NCI-H345 (cell line): ENCODE data around the gene PCSK2.

Experiments used
- DNase-seq: peaks from one replicate; lab custom pipeline; 2025; lab: John Stamatoyannopoulos, UW

The PCSK2 gene

GRCh38 chr20:17446171-17446570 lies 219.3 kb downstream of the PCSK2 start:
- DNase-seq: no peak

GRCh38 chr20:17448071-17448470 lies 221.2 kb downstream of the PCSK2 start:
- no peak for DNase-seq

- DNase-seq: no peak
Measured at GRCh38 chr20:17449031-17449430, 222.2 kb downstream of the PCSK2 start.

GRCh38 chr20:17452441-17452840 lies 225.6 kb downstream of the PCSK2 start:
- DNase-seq: no peak

- DNase-seq: no peak
Measured at GRCh38 chr20:17453592-17453991, 226.8 kb downstream of the PCSK2 start.

- no peak for DNase-seq
Measured at GRCh38 chr20:17456279-17456678, 229.4 kb downstream of the PCSK2 start.

GRCh38 chr20:17457079-17457478 lies 230.2 kb downstream of the PCSK2 start:
- no peak for DNase-seq

GRCh38 chr20:17457588-17458190 lies 230.8 kb downstream of the PCSK2 start:
- DNase-seq: no peak

GRCh38 chr20:17460119-17460518 lies 233.3 kb downstream of the PCSK2 start:
- no peak for DNase-seq

GRCh38 chr20:17461941-17462340 lies 235.1 kb downstream of the PCSK2 start:
- no peak for DNase-seq

- DNase-seq: no peak
Measured at GRCh38 chr20:17463711-17464110, 236.9 kb downstream of the PCSK2 start.

- DNase-seq: no peak
Measured at GRCh38 chr20:17465236-17465635, 238.4 kb downstream of the PCSK2 start.

- DNase-seq: no peak
Measured at GRCh38 chr20:17466641-17467040, 239.8 kb downstream of the PCSK2 start.

- no peak for DNase-seq
Measured at GRCh38 chr20:17467120-17467655, 240.3 kb downstream of the PCSK2 start.

GRCh38 chr20:17468073-17468840 lies 241.4 kb downstream of the PCSK2 start:
- DNase-seq: no peak

GRCh38 chr20:17469246-17470030 lies 242.6 kb downstream of the PCSK2 start:
- DNase-seq: no peak

GRCh38 chr20:17470521-17470920 lies 243.7 kb downstream of the PCSK2 start:
- DNase-seq: no peak

- no peak for DNase-seq
Measured at GRCh38 chr20:17470973-17471372, 244.1 kb downstream of the PCSK2 start.

GRCh38 chr20:17471606-17472187 lies 244.9 kb downstream of the PCSK2 start:
- peak; percentile 82 for DNase-seq

GRCh38 chr20:17473659-17474058 lies 246.8 kb downstream of the PCSK2 start:
- no peak for DNase-seq

GRCh38 chr20:17479063-17479657 lies 252.3 kb downstream of the PCSK2 start:
- DNase-seq: no peak

- DNase-seq: no peak
Measured at GRCh38 chr20:17480696-17481095, 253.9 kb downstream of the PCSK2 start.
